ENCODE data around the gene LMBR1.

LMBR1 gene

DNA sequence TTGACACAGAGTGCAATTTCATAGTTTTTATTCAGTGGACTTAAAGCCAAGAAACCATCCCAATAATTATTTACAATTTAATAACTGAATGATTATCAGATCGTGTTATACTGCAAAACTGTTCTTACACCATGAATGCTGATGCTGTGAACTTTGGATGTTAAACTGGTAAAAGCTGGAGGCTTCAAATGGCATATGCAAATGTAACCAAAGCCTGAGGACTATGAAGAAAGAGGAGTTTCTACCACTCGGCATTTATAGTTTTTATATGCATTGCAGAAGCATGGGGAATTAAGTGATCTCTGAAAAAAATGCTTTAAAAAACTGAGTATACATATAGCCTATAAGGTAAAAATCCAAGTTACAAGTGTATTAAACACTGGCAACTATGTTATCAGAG, 210.1 kb downstream of the LMBR1 start:
- DNase-seq, result no peak

DNA sequence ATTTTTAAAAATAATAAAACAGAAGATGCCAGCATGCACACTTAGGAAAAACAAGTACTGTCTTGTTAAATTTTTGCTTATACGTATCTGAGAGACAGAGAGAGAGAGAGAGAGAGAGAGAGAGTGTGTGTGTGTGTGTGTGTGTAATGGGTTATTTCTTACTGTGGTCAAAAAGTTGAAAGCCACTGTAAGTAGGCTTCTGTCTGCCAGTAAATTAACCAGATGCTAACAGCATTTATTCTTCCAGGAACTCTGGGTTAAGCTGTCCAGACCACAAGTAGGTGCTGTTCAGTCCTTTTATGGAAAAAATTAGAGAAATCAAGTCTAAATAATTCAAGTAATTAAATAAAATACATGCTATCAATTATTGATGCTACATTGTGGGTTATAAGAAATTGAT, 212.7 kb downstream of the LMBR1 start:
- DNase-seq, result no peak

DNA sequence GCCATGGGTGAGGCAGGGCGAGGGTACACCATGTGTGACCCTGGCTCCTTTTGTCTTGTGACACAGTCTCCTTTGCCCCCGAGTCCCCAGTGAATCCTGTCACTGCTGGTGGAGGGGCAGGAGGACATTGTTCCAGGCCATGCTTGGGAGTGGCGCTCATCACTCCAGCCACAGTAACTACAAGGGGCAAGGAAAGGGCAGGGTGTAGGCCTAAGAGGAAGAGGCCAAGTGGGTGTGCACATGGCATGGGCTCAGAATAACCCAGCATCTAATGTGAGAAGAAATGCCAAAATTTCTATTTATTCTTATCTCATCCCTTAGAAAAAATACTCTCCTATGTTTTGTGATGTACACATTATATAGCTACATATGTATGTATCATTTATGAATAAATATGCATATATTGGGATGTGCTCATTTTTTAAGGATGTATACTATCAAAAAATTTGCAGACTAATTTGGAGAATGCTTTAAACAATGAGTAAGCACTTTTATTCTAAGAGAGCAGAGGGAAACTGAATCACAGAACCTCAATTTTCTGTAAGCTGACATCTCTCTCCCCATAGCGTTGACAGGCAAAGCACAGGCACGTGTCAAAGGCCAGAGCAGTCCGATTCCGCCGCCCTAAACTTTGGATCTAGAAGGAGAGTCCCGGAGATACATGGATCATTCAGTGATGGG, 215.5 kb downstream of the LMBR1 start:
- no peak for DNase-seq

DNA sequence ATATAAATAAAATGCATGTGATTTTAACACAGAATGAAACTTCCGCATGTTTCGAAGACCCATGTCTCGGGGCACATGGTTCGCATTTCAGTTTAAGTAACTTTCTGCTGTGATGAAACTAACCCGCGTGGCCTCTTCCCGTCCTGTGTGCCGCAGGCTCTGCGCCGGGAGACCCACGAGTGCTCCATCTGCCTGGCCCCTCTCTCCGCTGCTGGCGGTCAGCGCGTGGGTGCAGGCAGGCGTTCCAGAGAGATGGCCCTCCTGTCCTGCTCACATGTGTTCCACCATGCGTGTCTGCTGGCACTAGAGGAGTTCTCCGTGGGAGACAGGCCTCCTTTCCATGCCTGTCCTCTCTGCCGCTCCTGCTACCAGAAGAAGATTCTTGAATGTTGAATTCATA, 216.7 kb downstream of the LMBR1 start:
- DNase-seq, result no peak

DNA sequence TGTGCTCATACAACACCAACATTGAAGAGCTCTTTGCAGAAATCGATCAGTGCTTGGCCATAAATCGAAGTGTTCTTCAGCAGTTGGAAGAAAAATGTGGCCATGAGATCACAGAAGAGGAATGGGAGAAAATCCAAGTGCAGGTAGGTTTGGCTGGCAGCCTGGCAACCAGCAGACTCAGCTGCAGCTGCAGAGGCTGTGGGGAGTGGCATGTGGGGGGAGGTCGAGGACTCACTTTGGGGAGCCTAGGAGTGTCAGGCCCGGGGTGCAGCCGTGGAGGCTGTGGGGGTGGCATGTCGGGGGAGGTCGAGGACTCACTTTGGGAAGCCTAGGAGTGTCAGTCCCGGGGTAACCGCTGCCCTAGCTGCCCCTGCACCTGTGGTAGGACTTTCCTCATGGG, 217.3 kb downstream of the LMBR1 start:
- DNase-seq, result no peak

DNA sequence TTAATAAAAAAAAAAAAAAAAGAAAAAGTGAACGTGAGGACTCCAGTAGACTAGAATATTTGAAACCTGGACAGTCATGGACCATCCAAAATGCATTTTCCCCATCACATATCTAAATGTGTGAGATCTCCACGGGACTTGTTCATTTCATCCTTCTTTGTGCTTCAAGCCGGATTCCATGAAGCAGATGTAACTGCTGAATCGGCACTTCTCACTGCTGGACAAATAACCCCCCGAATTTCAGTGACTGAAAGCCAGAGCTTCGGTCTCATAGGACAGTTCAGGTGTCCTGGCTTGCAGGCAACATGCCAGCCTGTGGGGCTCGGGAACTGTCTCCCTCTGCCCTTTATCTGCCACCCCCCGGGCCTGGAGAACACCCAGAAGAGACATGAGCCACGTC, 219.1 kb downstream of the LMBR1 start:
- DNase-seq, result no peak

DNA sequence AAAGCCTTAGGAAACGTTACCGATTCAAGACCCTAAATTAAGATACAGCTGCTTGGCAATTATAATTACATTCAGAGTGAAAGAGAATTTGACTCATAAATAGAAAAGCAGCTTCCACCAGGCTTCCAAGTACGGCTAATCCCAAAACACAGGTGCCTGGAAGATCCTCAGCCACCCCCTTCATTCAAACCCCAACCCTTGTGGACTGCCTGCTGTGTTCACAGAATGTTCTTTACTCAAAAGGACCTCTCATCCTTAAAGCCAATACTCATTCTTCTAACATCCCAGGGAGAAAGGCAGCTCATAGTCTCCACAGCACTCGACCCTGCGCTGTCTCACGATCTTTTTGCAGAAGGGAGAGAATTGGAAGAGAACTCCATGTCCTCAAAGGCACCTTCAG, 219.5 kb downstream of the LMBR1 start:
- no peak for DNase-seq

DNA sequence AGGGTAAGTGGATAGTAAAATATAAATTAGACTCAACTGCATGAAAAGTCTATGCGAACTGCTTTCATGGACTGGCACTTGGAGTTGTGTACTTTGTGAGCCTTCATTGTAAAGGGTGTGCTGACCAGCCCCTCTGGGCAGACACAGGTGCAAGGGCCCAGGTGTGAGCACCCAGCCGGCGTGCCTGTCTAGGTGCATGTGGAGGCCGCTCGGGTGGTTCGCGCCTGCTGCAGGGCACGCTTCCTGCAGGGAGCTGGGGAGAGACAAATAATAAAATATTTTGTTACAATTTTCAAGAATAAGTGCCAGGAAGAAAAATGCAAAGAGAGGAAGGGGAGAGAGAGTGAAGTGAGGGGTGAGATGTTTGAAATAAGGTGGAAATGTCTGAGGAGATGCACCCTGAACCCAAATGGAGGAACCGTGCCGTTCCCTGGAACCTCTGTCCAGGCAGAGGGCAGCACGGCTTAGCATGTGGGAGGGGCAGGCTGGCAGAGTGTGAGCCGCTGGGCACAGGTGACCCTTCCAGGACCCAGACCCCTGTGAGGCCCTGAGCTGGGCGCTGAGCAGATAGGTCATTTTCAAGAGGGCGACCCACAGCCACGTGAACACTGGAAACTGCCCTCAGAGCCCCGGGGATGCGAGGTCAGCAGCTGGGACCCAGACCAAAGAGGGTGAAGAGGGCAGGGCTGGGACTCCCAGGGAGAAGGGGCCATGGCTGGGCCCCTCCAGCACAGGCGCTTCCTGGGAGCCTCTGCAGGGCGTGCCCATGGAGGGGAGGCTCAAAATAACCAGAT, 223.8 kb downstream of the LMBR1 start:
- no peak for DNase-seq

DNA sequence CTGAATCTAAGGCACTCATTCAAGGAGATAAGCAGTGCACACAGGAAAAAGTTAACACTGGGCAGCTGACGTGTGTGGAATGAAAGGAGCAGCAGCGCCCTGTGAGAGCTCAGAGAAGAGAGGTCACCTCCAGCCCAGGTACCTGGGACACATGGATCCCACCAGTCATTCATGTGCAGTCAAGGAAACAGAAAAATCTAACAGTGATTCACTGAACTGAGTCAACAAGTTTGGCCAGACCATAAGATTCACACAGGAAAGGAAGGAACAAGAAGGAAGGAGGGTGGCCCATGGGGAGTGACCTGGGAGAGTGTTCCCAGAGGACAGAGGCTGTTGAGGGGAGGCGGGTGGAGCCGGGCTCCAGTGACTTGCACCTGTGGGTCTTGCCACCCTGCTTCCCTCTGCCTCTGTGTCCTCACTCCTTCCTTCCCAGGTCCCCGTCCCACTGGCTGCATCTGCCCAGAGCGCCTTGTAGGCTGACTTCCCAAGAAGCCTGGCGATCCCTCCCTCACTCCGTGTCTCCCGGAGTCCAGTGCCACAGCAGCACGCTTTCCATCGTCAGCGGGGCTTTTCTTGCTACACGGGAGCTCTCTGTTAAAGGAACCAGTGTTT, 224.7 kb downstream of the LMBR1 start:
- DNase-seq, result no peak

DNA sequence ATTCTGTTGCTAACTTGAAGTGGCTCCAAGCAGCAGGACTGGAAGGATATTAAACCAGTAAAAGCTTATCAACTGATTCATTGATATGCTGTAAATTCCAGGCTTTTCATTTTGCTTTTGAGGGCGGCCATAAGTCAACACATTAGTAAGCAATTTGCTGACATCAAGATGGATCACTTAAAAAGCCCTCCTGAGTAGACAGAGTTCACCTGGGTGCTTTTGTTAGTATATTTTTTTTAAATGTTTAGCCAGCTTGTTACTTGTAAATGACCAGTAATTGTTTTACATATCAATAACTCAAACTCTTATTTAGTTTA, 225.9 kb downstream of the LMBR1 start:
- DNase-seq, result no peak

DNA sequence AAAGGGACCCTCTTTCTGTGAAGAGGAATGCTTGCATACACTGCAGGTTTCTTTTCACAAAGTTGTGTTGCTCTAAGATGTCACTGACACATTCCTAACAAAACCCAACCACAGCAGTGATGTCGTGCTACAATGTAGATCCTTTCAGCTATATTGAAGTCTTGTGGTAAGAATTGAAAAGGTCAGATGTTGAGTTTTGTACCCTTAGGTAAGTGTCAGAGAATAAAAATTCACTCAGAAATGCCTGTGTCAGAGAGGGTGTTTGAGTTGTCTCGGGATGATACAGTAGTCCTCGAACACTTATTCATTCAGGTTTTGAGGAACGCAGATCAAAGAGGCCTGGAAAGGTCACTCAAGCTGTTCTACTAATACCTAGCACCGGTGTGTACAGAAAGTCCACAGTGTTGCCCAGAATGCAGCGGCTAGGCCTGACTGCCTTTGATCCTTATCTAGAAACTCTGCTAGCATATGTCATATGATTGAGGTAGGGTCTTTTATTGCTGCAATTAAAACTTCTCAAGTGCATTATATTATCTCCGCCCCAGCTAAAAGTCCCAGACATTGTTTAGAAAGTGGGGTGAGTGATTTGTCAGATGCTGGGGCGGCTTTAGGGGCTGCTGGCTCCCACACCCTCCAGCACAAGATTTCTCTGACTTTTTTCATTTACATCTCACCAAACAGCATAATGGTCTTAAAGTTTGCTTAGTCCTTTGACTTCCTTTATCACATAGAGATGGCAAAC, 226.4 kb downstream of the LMBR1 start:
- DNase-seq, result no peak

DNA sequence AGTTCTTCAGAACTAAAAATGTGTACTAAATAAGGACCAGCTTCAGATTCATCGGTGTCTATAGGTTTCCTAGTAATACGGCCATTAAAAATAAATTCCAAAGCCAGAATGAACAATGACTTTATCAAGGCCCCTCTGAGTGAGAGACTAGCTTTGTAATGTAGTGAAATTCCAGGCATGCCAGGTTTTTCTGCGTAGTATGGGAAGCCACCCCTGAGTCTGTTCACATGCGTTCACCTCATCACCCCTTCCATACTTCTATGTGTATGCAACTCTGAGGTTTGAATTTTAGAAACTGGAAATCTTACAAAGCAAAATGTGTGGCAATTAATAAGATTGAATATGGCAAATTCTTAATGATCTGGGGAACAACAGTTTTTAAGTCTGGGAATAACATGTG, 227.9 kb downstream of the LMBR1 start:
- DNase-seq, result no peak

DNA sequence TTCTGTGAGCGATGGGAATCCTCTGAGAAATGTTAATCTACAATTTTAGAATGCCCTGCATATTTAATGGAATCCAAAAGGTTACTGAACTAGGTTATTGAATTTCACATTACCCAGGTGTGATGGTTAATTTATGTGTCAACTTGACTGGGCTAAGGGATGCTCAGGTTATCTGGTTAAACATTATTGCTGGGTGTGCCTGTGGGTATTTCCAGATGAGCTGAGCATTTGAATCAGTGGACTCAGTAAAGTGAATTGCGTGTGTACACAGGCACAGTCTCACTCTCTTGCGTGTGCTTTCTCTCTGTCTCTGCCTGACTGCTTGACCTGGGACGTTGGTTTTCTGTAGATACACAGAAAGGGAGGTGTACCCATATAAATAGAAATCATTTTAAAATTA, 230.7 kb downstream of the LMBR1 start:
- DNase-seq, result no peak

DNA sequence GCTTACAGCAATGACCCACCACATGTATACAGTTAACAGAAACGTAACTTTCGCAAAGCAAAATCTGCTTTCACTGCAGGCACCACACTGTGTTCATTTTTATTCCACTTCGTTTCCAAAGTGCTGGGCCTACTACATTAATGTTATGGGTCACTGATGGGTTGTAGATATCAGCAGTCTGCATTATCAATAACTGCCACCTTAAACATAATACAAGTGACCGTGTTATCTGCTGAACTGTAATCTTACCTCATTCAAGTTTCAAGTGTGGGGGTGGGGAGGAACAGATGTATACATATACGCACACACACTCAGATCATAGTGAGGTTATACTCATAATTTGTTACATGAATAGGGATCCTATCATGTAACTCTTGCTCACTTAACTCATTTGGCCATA, 231.3 kb downstream of the LMBR1 start:
- no peak for DNase-seq

DNA sequence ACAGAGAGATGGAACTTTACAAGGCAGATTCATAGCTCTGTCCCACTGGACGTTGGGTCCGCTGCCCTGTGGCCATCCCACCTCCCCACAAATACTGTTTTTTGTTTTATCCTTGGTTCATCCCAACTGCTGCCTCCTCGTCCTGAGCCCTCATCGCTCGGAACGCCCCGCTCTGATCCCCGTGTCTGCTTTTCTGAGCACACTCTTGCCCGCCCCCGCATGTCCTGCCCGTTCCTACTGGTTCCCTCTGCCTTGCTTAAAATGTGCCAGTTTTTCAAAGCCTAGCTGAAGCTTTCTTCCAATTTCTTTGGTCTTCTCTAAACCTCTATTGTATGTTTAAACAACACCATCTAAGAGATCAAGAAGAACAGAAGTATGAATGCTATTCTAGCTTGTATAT, 233.0 kb downstream of the LMBR1 start:
- DNase-seq, result no peak

DNA sequence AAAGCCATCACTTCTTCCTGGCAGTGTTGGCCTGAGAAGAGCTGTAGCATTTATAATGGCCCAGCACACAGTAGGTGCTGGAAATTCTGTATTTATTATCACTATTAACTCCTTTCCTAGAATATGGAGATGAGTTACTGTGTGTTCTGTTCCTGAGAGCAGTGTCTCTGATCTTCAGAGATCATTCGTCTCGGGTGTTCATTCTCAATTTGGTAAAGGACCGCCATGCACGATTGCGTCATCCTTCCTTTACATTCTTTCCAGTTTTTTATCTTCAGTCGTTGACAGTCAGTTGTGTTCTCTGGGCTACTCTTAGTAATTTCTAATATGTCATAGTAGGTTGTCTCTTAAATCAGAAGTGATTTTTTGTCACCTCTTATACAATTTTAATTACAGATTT, 233.8 kb downstream of the LMBR1 start:
- no peak for DNase-seq

DNA sequence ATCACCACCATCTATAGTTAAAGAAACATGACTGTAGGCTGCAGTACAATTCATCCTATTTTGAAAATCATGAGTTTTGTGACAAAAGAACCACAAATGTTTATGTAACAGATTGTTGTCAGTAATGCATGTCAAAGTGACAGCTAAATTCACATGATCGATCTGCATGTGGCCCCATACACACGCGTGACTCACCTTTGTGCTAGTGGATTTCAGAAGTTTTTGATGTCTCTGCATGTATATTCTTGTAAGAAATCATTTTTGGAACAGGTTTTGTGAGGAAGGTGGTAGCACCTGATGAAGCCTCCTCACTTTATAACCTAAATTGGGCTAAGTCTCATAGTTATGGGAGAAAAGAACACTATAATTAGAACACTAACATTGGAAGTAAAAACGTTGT, 235.3 kb downstream of the LMBR1 start:
- no peak for DNase-seq

DNA sequence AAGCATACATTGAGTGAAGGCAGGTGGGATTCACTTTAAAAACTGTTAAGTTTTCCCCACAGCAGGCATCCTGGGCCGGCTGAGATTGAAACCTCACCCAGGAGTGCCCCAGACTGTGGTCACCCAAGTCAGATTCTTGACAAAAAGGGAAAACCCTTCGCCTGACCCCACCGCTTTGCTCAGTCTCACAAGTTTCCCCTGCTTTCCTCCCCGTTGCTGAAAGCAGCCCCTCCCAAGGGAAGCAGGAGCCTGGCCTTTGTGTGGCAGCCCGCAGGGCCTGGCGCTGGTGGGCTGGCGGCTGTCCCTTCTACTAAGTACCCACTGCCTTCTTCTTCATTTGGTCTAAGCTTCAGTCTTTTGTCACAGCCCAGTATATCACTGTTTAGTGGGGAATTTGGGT, 236.4 kb downstream of the LMBR1 start:
- DNase-seq, result no peak

DNA sequence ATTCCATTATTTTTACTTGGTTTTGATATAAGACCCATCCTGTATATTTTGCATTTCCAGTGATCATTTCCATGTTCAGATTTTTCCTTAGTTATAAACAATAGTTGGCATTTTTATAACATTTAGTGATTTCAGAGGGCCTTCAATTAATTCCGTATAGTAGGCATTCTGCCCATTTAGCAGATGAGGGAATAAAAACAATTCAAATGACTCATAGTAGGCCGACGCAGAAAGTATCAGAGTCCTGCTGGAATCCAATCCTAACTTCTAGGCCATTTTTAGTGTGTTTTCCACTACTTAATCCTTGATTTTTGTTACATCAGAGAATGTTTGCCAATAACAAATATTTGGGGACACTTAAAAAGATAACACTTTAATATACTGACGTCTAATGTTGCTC, 237.0 kb downstream of the LMBR1 start:
- no peak for DNase-seq

DNA sequence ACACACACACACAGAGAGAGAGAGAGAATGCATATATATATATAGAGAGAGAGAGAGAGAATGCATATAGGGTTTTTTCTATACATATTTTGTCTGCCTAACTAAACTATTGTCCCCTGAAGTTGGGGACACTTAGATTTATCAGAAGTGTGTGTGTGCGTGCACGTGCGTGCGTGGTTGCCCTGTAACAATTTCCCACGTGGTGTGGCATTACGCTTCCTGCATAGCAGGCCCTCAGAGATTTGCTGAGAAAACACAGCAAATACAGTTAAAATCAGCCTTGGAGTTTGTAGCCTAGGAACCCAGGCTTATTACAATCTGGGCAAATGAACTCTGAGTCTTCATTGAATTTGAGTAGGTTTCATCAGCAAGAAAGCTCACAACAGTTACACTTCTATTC, 237.7 kb downstream of the LMBR1 start:
- DNase-seq, result no peak

DNA sequence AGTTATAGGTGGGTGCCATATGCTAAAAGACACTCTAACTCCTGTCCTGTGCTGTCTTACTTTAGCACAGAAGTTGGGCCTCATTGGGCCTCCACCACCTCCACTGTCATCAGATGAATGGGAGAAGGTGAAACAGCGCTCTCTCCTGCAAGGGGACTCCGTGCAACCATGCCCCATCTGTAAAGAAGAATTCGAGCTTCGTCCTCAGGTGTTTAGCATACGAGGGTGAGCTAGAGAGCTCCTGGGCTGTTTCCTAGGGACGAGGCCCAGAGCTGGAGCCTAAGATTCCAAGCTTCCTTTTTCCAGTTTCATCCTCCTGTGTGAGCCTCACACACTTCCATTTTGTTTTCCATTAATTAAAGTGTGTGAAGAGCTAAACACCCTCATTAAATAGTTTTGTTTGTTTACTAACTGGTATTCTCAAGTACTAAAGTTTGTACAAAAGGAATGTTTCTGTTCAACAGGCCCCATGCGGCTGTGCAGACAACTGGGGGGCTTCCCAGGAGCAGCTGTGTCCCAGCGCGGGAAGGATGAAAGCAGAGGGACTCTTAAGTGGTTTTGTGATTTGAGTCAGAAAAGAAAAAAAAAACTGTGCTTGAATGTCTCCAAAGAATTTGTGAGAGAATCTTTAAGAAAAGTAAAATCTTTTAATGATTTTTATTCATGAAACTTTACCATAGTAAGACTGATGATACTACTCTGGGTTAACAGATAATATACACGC, 238.3 kb downstream of the LMBR1 start:
- no peak for DNase-seq

DNA sequence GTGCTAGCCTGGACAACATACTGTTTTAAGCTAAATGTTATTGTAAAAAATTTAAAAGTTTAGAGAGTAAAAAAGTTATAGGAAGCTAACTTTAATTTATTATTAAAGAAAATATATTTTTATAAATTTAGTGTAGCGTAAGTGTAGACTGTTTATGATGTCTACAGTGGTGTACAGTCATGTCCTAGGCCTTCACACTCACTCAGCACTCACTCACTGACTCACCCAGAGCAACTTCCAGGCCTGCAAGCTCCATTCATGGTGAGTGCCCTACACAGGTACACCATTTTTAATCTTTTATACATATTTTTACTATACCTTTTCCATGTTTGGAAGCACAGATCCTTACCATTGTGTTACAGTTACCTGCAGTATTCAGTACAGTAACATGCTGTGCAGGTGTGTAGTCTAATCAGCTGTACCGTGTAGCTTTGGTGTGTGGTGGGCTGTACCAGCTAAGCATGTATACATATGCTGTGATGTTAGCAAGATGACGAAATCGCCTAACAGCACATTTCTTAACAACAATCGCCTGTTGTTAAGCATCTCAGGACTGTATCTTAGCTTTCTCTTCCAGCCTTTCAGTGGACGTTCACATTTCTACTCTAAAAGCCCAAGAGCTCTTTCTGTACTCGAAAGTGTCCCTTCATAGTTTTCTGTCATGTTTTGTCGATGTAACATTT, 240.0 kb downstream of the LMBR1 start:
- DNase-seq, result no peak

DNA sequence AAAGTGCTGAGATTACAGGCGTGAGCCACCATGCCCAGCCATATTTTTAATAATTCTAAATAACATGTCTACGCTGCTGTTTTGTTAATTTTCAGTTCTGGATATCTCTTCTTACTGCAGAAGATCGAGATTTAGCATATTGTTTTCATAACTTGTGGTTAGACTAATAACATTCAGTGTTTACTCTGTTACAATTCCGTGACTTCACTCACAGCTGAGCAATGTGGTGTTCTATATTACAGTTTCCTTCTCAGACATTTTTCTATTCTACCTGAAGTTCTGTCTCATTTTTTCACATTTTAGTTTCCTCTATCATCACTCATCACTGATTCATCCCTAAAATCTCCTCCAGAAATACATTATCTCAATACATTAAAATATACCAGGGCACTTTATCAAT, 241.5 kb downstream of the LMBR1 start:
- DNase-seq, result no peak
